HG03469 (cell line): ENCODE data around the gene RFTN1.

Experiments
- ATAC-seq: cut with Tn5 transposase; IDR thresholded peaks from one replicate; pipeline ENCODE4 v1.9.1; 2021; ENCODE audit warnings: mild to moderate bottlenecking, moderate library complexity, moderate number of reproducible peaks; ENCODE audit not compliant: unreplicated experiment

RFTN1 gene

GRCh38 chr3:16364963-16365362 is 148.5 kb downstream of the RFTN1 start:
- ATAC-seq, result no peak

- ATAC-seq, result no peak
These were observed 149.2 kb downstream of the RFTN1 start for GRCh38 chr3:16364323-16364722.

DNA sequence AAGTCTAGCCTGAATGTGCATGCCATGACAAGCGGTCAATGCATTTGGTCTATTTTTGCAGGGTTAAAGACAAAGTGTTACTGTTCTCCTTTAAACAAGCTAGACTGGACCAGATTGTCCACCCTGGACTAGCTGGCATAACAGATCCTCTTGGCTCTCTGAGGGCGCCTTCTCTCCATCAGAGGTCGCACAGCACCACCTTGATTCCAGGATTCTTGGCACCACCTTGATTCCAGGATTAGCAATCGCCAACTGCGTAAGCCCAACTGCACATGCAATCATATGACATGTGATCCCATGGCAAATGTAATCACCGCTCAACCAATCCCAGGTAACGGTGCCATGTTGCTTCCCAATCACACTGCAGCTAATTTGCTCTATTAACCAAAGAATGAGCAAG is 149.9 kb downstream of the RFTN1 start:
- no peak for ATAC-seq

- ATAC-seq, result no peak
These were observed 150.7 kb downstream of the RFTN1 start for GRCh38 chr3:16362770-16363169.

DNA sequence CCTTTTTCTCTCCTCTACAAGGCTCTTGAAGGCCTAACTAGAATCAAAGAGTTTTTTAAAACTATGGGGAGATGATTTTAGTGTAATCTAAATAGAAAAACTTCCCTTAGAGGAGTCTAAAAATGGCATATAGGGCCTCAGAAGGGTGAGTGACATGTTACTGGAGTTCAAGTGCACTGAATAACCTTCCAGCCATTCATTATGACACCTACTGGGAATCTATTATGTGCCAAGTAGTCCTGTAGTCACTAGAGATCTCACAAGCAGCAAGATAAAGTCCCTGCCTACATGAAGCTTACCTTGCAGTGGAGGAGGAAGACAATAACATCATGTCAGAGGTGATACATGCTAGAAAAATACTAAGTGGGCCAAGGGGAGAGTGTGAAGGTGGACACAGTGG is 152.4 kb downstream of the RFTN1 start:
- ATAC-seq, result no peak

- no peak for ATAC-seq
These were observed 154.2 kb downstream of the RFTN1 start for GRCh38 chr3:16359331-16359730.

DNA sequence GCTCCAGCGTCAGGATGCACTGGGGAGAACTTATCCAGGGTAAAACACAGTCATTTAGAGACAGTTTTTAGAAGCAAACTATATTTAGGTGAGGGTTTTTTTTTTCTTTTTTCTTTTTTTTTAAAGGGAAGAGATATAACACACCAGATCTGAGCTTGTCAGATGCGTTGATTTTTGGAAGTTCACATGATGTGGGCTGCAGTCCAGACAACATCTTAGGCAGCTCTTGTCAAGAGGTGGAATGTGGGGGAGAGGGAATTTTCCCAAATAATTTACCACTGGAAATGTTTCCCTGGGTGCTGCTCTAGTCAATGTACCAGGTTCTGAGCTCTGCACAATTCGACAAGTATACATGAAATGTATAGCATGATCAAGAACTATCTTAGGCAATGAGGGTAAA is 155.2 kb downstream of the RFTN1 start:
- ATAC-seq, result no peak

- no peak for ATAC-seq
These were observed 156.0 kb downstream of the RFTN1 start for GRCh38 chr3:16357186-16358121.

GRCh38 chr3:16355828-16356227 is 157.7 kb downstream of the RFTN1 start:
- ATAC-seq, result no peak

DNA sequence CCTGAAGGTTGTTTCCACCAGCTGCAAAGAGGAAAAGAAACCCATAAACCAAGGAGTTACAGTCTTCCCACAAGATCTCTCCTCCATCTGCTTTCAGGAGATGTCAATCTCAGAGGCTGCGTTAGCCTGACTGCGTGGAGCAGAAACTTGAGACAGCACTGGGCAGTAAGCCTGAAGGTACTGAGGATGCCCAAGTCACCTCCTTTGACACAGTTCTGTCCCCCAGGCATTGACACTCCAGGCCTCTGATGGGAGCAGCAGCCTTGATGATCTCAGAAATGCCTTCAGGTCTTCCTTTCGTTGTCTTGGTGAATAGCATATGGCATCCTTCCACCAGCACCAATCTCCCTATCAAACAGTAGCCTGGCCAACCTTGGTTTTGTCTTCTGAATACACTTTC is 159.2 kb downstream of the RFTN1 start:
- ATAC-seq, result no peak

DNA sequence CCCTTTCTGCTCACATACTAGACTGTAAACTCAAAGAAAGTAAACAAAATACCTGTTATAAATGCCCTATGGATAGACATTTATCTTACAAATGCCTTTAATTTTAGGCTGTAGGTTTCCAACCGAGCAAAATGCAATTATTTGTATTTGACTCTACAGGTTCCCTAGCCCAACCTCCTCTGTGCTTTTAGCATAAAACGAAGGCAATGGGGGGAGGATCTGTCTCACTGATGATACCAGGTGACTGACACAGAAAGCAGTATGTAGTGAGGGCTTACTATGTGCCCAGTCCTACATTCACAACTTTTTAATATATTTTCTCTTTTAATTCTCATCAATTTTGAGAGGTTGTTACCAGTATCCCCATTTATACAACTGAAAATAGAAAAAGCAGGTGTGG is 161.1 kb downstream of the RFTN1 start:
- ATAC-seq, result no peak

- ATAC-seq, result no peak
These were observed 162.7 kb downstream of the RFTN1 start for GRCh38 chr3:16350597-16351318.

DNA sequence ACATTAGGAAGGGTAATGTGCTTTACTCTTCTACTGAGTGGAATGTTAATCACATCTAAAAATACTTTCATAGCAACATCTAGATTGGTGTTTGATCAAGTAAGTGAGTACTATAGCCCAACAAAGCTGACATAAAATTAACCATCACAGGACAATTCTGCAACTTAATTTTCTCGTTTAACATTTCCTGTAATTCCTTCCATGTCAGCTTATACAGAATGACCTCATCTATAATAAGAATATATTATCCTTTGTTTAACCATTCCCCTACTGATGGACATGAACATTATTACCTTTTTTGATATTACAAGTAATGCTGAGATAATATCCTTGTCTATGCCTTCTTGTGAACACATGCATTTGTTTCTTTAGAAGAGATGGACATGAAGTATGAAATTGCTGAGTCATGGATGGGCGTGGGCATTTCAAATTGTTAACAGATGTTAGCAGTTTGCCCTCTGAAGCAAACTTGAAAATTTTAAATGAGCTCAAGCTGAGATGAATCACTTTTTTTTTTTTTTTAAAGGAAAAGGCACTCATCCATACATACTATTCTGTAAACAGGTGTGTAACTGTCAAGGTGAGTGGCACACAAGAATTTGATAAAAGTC is 163.4 kb downstream of the RFTN1 start:
- ATAC-seq, result no peak

DNA sequence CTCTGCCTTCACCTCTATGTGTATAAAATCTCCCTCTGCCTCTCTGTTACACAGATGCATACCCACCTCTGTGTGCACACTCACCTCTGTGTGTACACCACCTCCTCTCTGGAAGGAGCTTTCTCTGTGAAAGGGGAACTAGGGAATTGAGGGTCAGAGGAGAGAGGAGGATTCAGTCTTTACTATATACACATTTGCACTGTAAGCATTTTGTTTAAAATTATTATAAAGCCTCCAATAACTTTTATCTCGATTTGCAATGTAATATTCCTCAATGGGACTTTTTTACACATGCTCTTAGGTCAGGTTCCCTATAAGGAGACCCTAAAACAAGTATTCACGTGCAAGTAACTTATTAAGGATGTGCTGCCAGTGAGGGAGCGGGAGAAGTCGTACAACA is 166.0 kb downstream of the RFTN1 start:
- ATAC-seq, result no peak

- ATAC-seq, result no peak
These were observed 167.0 kb downstream of the RFTN1 start for GRCh38 chr3:16346413-16347081.

DNA sequence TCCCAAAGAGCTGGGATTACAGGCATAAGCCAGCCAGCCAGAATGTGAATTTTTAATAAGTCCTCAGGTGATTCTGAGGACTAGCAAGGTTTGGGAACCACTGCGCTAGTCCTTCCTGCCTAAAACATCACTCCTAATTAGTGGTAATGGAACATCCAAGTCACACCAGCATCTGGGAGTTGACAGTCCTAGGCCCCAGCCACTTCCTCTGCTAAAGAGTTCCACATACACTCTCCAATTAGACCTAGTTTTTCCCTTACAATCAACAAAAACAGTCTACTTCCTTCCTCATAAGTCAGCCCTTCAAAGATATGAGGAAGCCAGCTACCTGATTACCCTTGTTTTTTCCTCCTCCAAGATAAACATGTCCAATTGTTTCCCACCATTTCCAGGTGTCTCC is 170.4 kb downstream of the RFTN1 start:
- ATAC-seq, result no peak

DNA sequence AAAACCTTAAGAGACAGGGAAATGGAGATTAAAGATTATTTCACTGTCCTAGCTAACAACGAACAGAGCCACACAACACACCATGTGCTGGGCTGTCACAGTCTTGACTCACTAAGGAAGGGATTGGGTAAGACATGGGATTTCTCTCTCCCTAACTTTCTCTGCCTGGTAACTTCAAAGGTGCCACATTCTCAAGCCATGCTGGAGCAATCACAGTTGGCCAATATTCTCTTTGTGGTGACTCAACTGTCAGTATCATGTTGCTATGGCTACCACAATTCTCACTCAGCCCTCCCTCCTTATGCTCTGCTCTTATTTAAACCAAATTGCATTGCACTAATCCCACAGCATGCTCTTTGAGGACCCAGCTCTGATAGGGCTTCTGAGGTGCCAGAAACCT is 174.5 kb downstream of the RFTN1 start:
- peak; percentile 43 for ATAC-seq

DNA sequence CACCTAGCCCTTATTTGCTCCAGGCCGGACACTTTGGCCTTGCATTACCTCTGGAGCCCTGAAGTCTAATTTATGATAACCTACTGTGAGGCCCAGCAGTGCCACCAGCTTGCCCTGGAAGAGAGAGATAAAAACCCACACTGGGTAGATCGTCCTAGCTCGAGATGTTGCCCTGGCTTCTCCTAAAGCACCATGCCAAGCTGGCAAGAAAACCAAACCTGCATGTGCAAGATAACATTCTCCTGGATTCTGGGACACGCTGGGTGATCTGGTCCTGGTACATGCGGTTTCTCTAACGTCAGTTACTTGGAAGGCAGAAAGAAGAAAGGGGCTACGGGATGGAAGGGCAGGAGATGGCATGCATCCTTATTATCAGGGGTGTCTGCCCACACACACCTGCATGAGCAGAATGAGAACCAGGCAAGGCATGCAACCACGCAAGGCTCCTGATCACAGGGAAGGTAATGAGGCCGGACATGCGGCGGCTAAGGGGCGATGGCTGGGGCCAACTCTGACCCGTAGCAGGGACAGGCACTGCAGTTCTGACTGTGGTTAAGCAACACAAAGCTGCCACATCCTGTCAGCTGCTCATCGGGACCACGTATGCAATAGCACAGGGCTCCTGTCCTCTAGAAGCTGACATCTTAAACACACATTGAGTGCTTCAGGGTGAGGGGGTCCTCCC is 175.5 kb downstream of the RFTN1 start:
- peak; percentile 80 for ATAC-seq

DNA sequence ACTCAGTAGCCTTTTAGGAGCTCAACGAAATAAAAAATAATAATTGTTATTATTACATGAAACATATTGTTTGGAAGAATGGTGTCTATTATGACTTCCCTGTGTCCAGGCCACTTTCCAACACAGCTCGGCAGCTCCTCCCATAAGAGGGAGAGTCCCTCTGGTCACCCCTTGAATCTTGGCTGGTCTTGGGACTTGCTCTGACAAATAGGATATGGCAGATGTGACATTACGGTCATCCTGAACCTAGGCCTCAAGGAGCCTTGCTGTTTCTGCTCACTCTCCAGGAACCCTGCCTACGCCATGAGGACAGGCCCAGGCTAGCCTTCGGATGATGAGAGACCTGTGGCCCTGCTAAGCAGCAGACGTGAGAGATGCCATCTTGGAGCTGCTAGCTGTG is 176.7 kb downstream of the RFTN1 start:
- no peak for ATAC-seq

DNA sequence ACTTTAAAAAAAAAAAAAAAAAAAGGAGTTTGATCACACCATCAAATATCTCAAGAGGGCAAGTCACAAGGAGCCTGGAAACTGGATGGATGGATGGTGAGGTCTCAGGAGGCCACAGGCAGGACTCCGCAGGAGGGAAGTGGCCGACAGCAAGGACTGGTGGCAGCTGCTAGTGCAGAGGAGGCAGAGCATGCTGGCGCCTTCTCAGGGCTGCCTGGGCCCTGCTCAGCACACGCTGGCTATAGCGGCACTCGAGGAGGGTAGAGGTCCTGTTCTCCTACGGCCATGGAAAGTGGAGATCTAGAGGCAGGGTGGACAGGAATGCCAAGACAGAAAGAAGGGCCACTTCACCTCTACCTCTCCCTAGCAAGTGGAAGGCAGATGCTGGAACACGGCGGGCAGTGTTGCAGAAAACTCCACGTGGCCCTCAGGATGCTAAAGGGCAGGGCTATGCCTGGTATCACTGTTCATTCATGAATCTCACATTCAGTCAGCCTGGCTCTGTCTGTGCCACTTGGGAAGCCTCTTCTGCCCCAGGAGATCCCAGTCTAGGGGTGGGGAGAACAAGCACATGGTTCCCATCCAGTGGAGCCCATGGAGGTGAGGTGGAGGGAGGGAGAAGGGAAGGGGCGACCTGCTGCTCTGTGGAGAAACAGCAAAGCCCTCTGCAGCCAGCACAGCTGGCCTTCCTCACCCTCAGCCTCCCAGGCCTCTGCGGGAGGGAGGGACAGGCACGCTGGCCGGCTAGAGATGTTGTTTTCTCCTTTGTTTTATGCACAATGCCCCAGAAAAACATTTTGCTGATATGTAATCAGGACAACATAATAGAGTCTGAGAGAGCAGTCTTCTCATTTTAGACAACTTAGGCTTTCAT is 177.5 kb downstream of the RFTN1 start:
- ATAC-seq, result no peak
